ENCODE data around the gene CDH13.

The CDH13 gene

GRCh38 chr16:83530293-83530692, 903.5 kb downstream of the CDH13 start:
- no peak overlapping the region for H3K27ac ChIP-seq (ENCODE audit: low read length, poor library complexity, severe bottlenecking)
- no peak overlapping the region for H3K4ac ChIP-seq (ENCODE audit: low read depth in 1 of 2, low read length in 2 of 2)
- H3K18ac ChIP-seq (ENCODE audit: low read depth in 1 of 2, low read length in 2 of 2): no peak overlapping the region
- 93% methylated on average over 3 of the region's 3 CpGs for WGBS
- no peak for DNase-seq
- no peak overlapping the region for H3K4me3 ChIP-seq (ENCODE audit: insufficient read depth in 1 of 2, low read depth in 1 of 2, low read length in 2 of 2)
- no peaks in the 10 kb centered on the region for H3K79me1 ChIP-seq (replicated peaks; ENCODE audit: low read length, poor library complexity, severe bottlenecking)
- no peak overlapping the region for H2BK120ac ChIP-seq (ENCODE audit: low read depth, low read length)
- no peak overlapping the region for H2BK12ac ChIP-seq (ENCODE audit: low read length in 2 of 2)
- no peak overlapping the region for H2AK5ac ChIP-seq (ENCODE audit: low read length, severe bottlenecking)
- H3K27me3 ChIP-seq (ENCODE audit: control insufficient read depth in 1 of 2, insufficient read depth in 1 of 2, low read length in 2 of 2): no peaks in the 10 kb centered on the region
- H2BK15ac ChIP-seq (ENCODE audit: low read depth, poor library complexity, severe bottlenecking): no peak overlapping the region
- H2AFZ ChIP-seq (ENCODE audit: low read depth, low read length): no peak overlapping the region
- H3K4me1 ChIP-seq (ENCODE audit: control insufficient read depth, insufficient read depth, low read depth, low read length): peaks cover 4% of the 10 kb centered on the region
- H3K9me3 ChIP-seq (ENCODE audit: control insufficient read depth, low read length): no peaks in the 10 kb centered on the region
- H4K8ac ChIP-seq (ENCODE audit: low read length): no peak overlapping the region
- H2BK5ac ChIP-seq (ENCODE audit: low read depth, low read length, poor library complexity, severe bottlenecking): no peak overlapping the region
- no peak overlapping the region for H3K14ac ChIP-seq (ENCODE audit: low read length in 2 of 2)
- H3K23ac ChIP-seq (ENCODE audit: low read length in 2 of 2): no peak overlapping the region
- H3K36me3 ChIP-seq (ENCODE audit: control insufficient read depth in 1 of 2, insufficient read depth in 2 of 2, low read depth in 1 of 2, low read length in 2 of 2): no peaks in the 10 kb centered on the region
- no peak overlapping the region for H3K4me2 ChIP-seq (ENCODE audit: low read length, poor library complexity, severe bottlenecking)
- no peak overlapping the region for H4K91ac ChIP-seq (ENCODE audit: low read length)
- no peak overlapping the region for H3K9ac ChIP-seq (ENCODE audit: low read length)

- Histone ChIP-seq H4K8ac (ENCODE audit: low read length) (no peak overlapping the region), H3K4me3 (ENCODE audit: insufficient read depth in 1 of 2, low read depth in 1 of 2, low read length in 2 of 2) (no peak overlapping the region), H3K27me3 (ENCODE audit: control insufficient read depth in 1 of 2, insufficient read depth in 1 of 2, low read length in 2 of 2) (no peaks in the 10 kb centered on the region), H2AFZ (ENCODE audit: low read depth, low read length) (no peak overlapping the region), H2AK5ac (ENCODE audit: low read length, severe bottlenecking) (no peak overlapping the region), H3K4me2 (ENCODE audit: low read length, poor library complexity, severe bottlenecking) (no peak overlapping the region), H3K4ac (ENCODE audit: low read depth in 1 of 2, low read length in 2 of 2) (no peak overlapping the region), H3K23ac (ENCODE audit: low read length in 2 of 2) (no peak overlapping the region), H3K18ac (ENCODE audit: low read depth in 1 of 2, low read length in 2 of 2) (no peak overlapping the region), H2BK12ac (ENCODE audit: low read length in 2 of 2) (no peak overlapping the region), H3K4me1 (ENCODE audit: control insufficient read depth, insufficient read depth, low read depth, low read length) (peaks cover 4% of the 10 kb centered on the region), H4K91ac (ENCODE audit: low read length) (no peak overlapping the region), H3K79me1 (replicated peaks; ENCODE audit: low read length, poor library complexity, severe bottlenecking) (no peaks in the 10 kb centered on the region), H2BK5ac (ENCODE audit: low read depth, low read length, poor library complexity, severe bottlenecking) (no peak overlapping the region), H3K36me3 (ENCODE audit: control insufficient read depth in 1 of 2, insufficient read depth in 2 of 2, low read depth in 1 of 2, low read length in 2 of 2) (no peaks in the 10 kb centered on the region), H3K9me3 (ENCODE audit: control insufficient read depth, low read length) (peaks cover 5% of the 10 kb centered on the region), H3K14ac (ENCODE audit: low read length in 2 of 2) (peak overlapping the region in 1 of 2 experiments; percentile 13), H2BK120ac (ENCODE audit: low read depth, low read length) (no peak overlapping the region), H3K27ac (ENCODE audit: low read length, poor library complexity, severe bottlenecking) (no peak overlapping the region), H2BK15ac (ENCODE audit: low read depth, poor library complexity, severe bottlenecking) (no peak overlapping the region), H3K9ac (ENCODE audit: low read length) (no peak overlapping the region)
- 94% methylated on average over 11 of the region's 12 CpGs for WGBS
- DNase-seq: no peak
Observed at GRCh38 chr16:83532634-83533033, 905.9 kb downstream of the CDH13 start.

GRCh38 chr16:83533193-83533592, 906.4 kb downstream of the CDH13 start:
- Histone ChIP-seq H3K79me1 (replicated peaks; ENCODE audit: low read length, poor library complexity, severe bottlenecking) (no peaks in the 10 kb centered on the region), H2AK5ac (ENCODE audit: low read length, severe bottlenecking) (no peak overlapping the region), H2AFZ (ENCODE audit: low read depth, low read length) (no peak overlapping the region), H2BK5ac (ENCODE audit: low read depth, low read length, poor library complexity, severe bottlenecking) (no peak overlapping the region), H3K18ac (ENCODE audit: low read depth in 1 of 2, low read length in 2 of 2) (no peak overlapping the region), H3K36me3 (ENCODE audit: control insufficient read depth in 1 of 2, insufficient read depth in 2 of 2, low read depth in 1 of 2, low read length in 2 of 2) (no peaks in the 10 kb centered on the region), H2BK15ac (ENCODE audit: low read depth, poor library complexity, severe bottlenecking) (no peak overlapping the region), H2BK120ac (ENCODE audit: low read depth, low read length) (no peak overlapping the region), H3K9ac (ENCODE audit: low read length) (no peak overlapping the region), H3K27me3 (ENCODE audit: control insufficient read depth in 1 of 2, insufficient read depth in 1 of 2, low read length in 2 of 2) (no peaks in the 10 kb centered on the region), H4K8ac (ENCODE audit: low read length) (no peak overlapping the region), H3K4me3 (ENCODE audit: insufficient read depth in 1 of 2, low read depth in 1 of 2, low read length in 2 of 2) (no peak overlapping the region), H3K23ac (ENCODE audit: low read length in 2 of 2) (no peak overlapping the region), H2BK12ac (ENCODE audit: low read length in 2 of 2) (no peak overlapping the region), H4K91ac (ENCODE audit: low read length) (no peak overlapping the region), H3K27ac (ENCODE audit: low read length, poor library complexity, severe bottlenecking) (no peak overlapping the region), H3K4ac (ENCODE audit: low read depth in 1 of 2, low read length in 2 of 2) (no peak overlapping the region), H3K4me1 (ENCODE audit: control insufficient read depth, insufficient read depth, low read depth, low read length) (peaks cover 4% of the 10 kb centered on the region), H3K14ac (ENCODE audit: low read length in 2 of 2) (no peak overlapping the region), H3K9me3 (ENCODE audit: control insufficient read depth, low read length) (peaks cover 5% of the 10 kb centered on the region), H3K4me2 (ENCODE audit: low read length, poor library complexity, severe bottlenecking) (no peak overlapping the region)
- WGBS: 50% methylated on average over 9 of the region's 11 CpGs
- peak; percentile 55 for DNase-seq

GRCh38 chr16:83538707-83539106, 911.9 kb downstream of the CDH13 start:
- no peak overlapping the region for H3K9ac ChIP-seq (ENCODE audit: low read length)
- H3K27ac ChIP-seq (ENCODE audit: low read length, poor library complexity, severe bottlenecking): no peak overlapping the region
- H3K36me3 ChIP-seq (ENCODE audit: control insufficient read depth in 1 of 2, insufficient read depth in 2 of 2, low read depth in 1 of 2, low read length in 2 of 2): peaks cover 0 to 3% of the 10 kb centered on the region in 2 experiments
- no peak overlapping the region for H3K4me2 ChIP-seq (ENCODE audit: low read length, poor library complexity, severe bottlenecking)
- H2AFZ ChIP-seq (ENCODE audit: low read depth, low read length): no peak overlapping the region
- no peak overlapping the region for H4K91ac ChIP-seq (ENCODE audit: low read length)
- no peak overlapping the region for H2BK12ac ChIP-seq (ENCODE audit: low read length in 2 of 2)
- H2BK5ac ChIP-seq (ENCODE audit: low read depth, low read length, poor library complexity, severe bottlenecking): no peak overlapping the region
- peaks cover 5% of the 10 kb centered on the region for H3K9me3 ChIP-seq (ENCODE audit: control insufficient read depth, low read length)
- no peak overlapping the region for H4K8ac ChIP-seq (ENCODE audit: low read length)
- H3K27me3 ChIP-seq (ENCODE audit: control insufficient read depth in 1 of 2, insufficient read depth in 1 of 2, low read length in 2 of 2): no peaks in the 10 kb centered on the region
- no peak overlapping the region for H3K23ac ChIP-seq (ENCODE audit: low read length in 2 of 2)
- no peak overlapping the region for H2BK120ac ChIP-seq (ENCODE audit: low read depth, low read length)
- WGBS: no CpG with 5 or more reads among the region's 2 CpGs
- H3K18ac ChIP-seq (ENCODE audit: low read depth in 1 of 2, low read length in 2 of 2): no peak overlapping the region
- no peak overlapping the region for H2BK15ac ChIP-seq (ENCODE audit: low read depth, poor library complexity, severe bottlenecking)
- no peak for DNase-seq
- no peak overlapping the region for H3K4me3 ChIP-seq (ENCODE audit: insufficient read depth in 1 of 2, low read depth in 1 of 2, low read length in 2 of 2)
- no peaks in the 10 kb centered on the region for H3K79me1 ChIP-seq (replicated peaks; ENCODE audit: low read length, poor library complexity, severe bottlenecking)
- no peak overlapping the region for H3K4ac ChIP-seq (ENCODE audit: low read depth in 1 of 2, low read length in 2 of 2)
- H3K14ac ChIP-seq (ENCODE audit: low read length in 2 of 2): no peak overlapping the region
- H3K4me1 ChIP-seq (ENCODE audit: control insufficient read depth, insufficient read depth, low read depth, low read length): no peaks in the 10 kb centered on the region
- H2AK5ac ChIP-seq (ENCODE audit: low read length, severe bottlenecking): no peak overlapping the region
